HCT116 (cell line): ENCODE measurements around the gene CFHR2. TPM values are rescaled to one million over a fixed set of nuclear protein-coding genes. Genes with fewer than 3 reads are reported as not detected.

Experiments
- ATAC-seq: fragments of 200-7000 bp; cut with Tn5 transposase; 2 replicates; pipeline ENCODE4 v1.9.1; 2020; ENCODE audit warnings: mild to moderate bottlenecking, moderate library complexity
- BruUV-seq: library from RNA; stranded (reverse); fragments of 400-500 nt; replicated peaks from 2 replicates; lab custom pipeline; 2021; lab: Mats Ljungman, UMichigan
- CTCF ChIA-PET: fragments of 300-600 bp; sonication (Branson Sonifier 250); formaldehyde crosslinking; loops from one replicate; lab custom pipeline; 2021; ENCODE audit warnings: antibody characterized with exemption; lab: Charles Lee
- POLR2A ChIA-PET: fragments of 300-600, 350-600 bp; sonication (Branson Sonifier 250); formaldehyde crosslinking; loops from one replicate; lab custom pipeline; 2021; ENCODE audit warnings: antibody characterized with exemption; lab: Charles Lee
- RAD21 ChIA-PET, 2 experiments: fragments of 300-600 bp; sonication (Branson Sonifier 250); formaldehyde crosslinking; loops; one replicate each; lab custom pipeline; 2023; ENCODE audit warnings: low total read pairs in 2 of 2; ENCODE audit not compliant: uncharacterized antibody in 2 of 2, unreplicated experiment in 2 of 2, low non-redundant PET in 1 of 2; lab: Charles Lee
- DNase-seq: peaks from one replicate; pipeline ENCODE4 v3.0.0-alpha.2; 2010; ENCODE audit warnings: low read depth, low spot score
- H2AFZ ChIP-seq: fragments of 200-600 bp; shearing (Covaris generic), sonication (generic); 2 replicates; pipeline ENCODE4 v1.6.1; 2017; ENCODE audit warnings: low read depth, mixed run types, mixed read lengths, antibody characterized with exemption, low read length; ENCODE audit not compliant: poor library complexity, severe bottlenecking
- H3K27ac ChIP-seq: 2 replicates; pipeline ENCODE4 v1.5.1; 2012; ENCODE audit warnings: low read depth, low read length
- H3K27me3 ChIP-seq: fragments of 200-600 bp; sonication (generic); 2 replicates; pipeline ENCODE4 v1.6.1; 2016; ENCODE audit warnings: mixed run types, low read length, mixed read lengths; ENCODE audit not compliant: insufficient read depth
- H3K36me3 ChIP-seq, 2 experiments: fragments of 200-500 bp in 1 of 2; fragments of 200-600 bp in 1 of 2; sonication (Bioruptor generic) in 1 of 2; sonication (generic) in 1 of 2; 2 replicates each; pipeline versions ENCODE4 v1.5.1 to v1.6.1; 2014 to 2016; ENCODE audit warnings: low read length in 2 of 2, inconsistent platforms in 1 of 2, mixed read lengths in 1 of 2, mixed run types in 1 of 2; ENCODE audit not compliant: insufficient read depth in 2 of 2, control insufficient read depth in 1 of 2
- H3K4me1 ChIP-seq, 2 experiments: fragments of 200-600 bp in 1 of 2; sonication (generic) in 1 of 2; 2 replicates each; pipeline versions ENCODE4 v1.5.1 to v1.6.1; 2012 to 2017; ENCODE audit warnings: low read length in 2 of 2, inconsistent platforms in 1 of 2, mild to moderate bottlenecking in 1 of 2, mixed read lengths in 1 of 2, mixed run types in 1 of 2, moderate library complexity in 1 of 2; ENCODE audit not compliant: insufficient read depth in 2 of 2, control insufficient read depth in 1 of 2
- H3K4me2 ChIP-seq: fragments of 200-600 bp; sonication (generic); 2 replicates; pipeline ENCODE4 v1.6.1; 2017; ENCODE audit warnings: mixed run types, low read length, mixed read lengths
- H3K4me3 ChIP-seq, 2 experiments: fragments of 200-600 bp in 1 of 2; sonication (generic) in 1 of 2; replicated peaks in 1 of 2; 2 replicates each; pipeline ENCODE4 v1.5.1; 2011 to 2016; ENCODE audit warnings: low read length in 2 of 2, control low read depth in 1 of 2, low read depth in 1 of 2, mild to moderate bottlenecking in 1 of 2, mixed read lengths in 1 of 2, mixed run types in 1 of 2
- H3K79me2 ChIP-seq: fragments of 200-600 bp; sonication (generic); 2 replicates; pipeline ENCODE4 v1.6.1; 2017; ENCODE audit warnings: mild to moderate bottlenecking, mixed run types, low read length, moderate library complexity, mixed read lengths; ENCODE audit not compliant: insufficient read depth
- H3K9ac ChIP-seq: fragments of 200-600 bp; sonication (generic); 2 replicates; pipeline ENCODE4 v1.6.1; 2016; ENCODE audit warnings: low read length, mixed read lengths
- H3K9me2 ChIP-seq: fragments of 200-600 bp; sonication (generic), shearing (Covaris generic); 2 replicates; pipeline ENCODE4 v1.6.1; 2017; ENCODE audit warnings: mixed run types, mild to moderate bottlenecking, moderate library complexity; ENCODE audit not compliant: insufficient read depth
- H3K9me3 ChIP-seq, 2 experiments: fragments of 200-500 bp in 1 of 2; fragments of 200-600 bp in 1 of 2; sonication (Bioruptor generic) in 1 of 2; sonication (generic) in 1 of 2; 2 replicates each; pipeline ENCODE4 v1.6.1; 2014 to 2017; ENCODE audit warnings: low read length in 2 of 2, mixed read lengths in 2 of 2, inconsistent platforms in 1 of 2, low read depth in 1 of 2, mild to moderate bottlenecking in 1 of 2, mixed run types in 1 of 2, moderate library complexity in 1 of 2; ENCODE audit not compliant: control insufficient read depth in 1 of 2, insufficient read depth in 1 of 2
- H4K20me1 ChIP-seq: fragments of 200-600 bp; sonication (generic), shearing (Covaris generic); 2 replicates; pipeline ENCODE4 v1.6.1; 2017; ENCODE audit warnings: mixed run types, mild to moderate bottlenecking, moderate library complexity; ENCODE audit not compliant: insufficient read depth
- CBX3 ChIP-seq: IDR thresholded peaks from 2 replicates; pipeline ENCODE4 v1.6.1; 2012; ENCODE audit warnings: low read depth
- ELF1 ChIP-seq: IDR thresholded peaks from 2 replicates; pipeline ENCODE4 v1.6.1; 2012; ENCODE audit warnings: low read depth, borderline replicate concordance
- FOSL1 ChIP-seq: IDR thresholded peaks from 2 replicates; pipeline ENCODE4 v1.6.1; 2012; ENCODE audit warnings: low read depth
- POLR2AphosphoS5 ChIP-seq: IDR thresholded peaks from 2 replicates; pipeline ENCODE4 v1.6.1; 2011; ENCODE audit warnings: mild to moderate bottlenecking, low read depth, low read length, moderate library complexity
- YY1 ChIP-seq: IDR thresholded peaks from 2 replicates; pipeline ENCODE4 v1.6.1; 2011; ENCODE audit warnings: low read length, low read depth, moderate library complexity, mild to moderate bottlenecking; ENCODE audit not compliant: insufficient replicate concordance; ENCODE audit errors: extremely low read depth
- ZNF274 ChIP-seq: fragments of 200-500 bp; sonication (Bioruptor generic); IDR thresholded peaks from 2 replicates; pipeline ENCODE4 v1.6.1; 2014; ENCODE audit warnings: mild to moderate bottlenecking, low read depth, low read length, inconsistent platforms
- intact Hi-C: fragments of 100-400 bp; cut with micrococcal nuclease; formaldehyde crosslinking; loops from 2 replicates; pipeline ENCODE4 v1.10.0; 2022
- total RNA-seq: library from RNA; stranded (reverse); gene quantifications from one replicate; pipeline ENCODE4 v1.2.1, GENCODE V29; 2021; ENCODE audit not compliant: unreplicated experiment
- TF ChIP-seq, protein P1 (sequence below): IDR thresholded peaks from 2 replicates; pipeline ENCODE4 v1.6.1; 2012; ENCODE audit warnings: low read depth
- TF ChIP-seq, protein P2 (sequence below): IDR thresholded peaks from 2 replicates; pipeline ENCODE4 v1.6.1; 2011; ENCODE audit warnings: mild to moderate bottlenecking, low read length, moderate library complexity; ENCODE audit not compliant: insufficient replicate concordance; ENCODE audit errors: extremely low read depth

CFHR2 gene
- total RNA-seq, 1 experiment from 2014 or later: not detected

DNA sequence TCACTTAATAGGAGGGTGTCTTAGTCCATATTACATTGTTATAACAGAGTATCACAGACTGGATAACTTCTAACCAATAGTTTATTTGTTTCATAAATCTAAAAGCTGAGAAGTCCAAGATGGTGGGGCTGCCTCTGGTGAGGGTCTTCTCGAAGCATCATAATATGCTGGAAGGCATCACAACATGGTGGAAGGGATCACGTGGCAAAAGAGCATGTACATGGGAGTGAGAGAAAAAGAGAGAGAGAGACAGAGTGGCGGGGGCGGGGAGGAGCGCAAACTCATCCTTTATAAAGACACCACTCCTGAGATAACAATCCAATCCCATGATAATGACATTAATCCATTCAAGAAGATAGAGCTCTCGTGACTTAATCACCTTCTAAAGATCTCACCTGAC is 65.3 kb downstream of the CFHR2 start:
- DNase-seq (no peak), ATAC-seq (no peak)
- no peaks in the 10 kb centered on the region for H3K27me3 ChIP-seq
- no peaks in the 10 kb centered on the region for H3K79me2 ChIP-seq
- no peak overlapping the region for H3K4me2 ChIP-seq
- no peaks in the 10 kb centered on the region for H4K20me1 ChIP-seq
- RAD21 ChIA-PET: no interaction called here
- CTCF ChIA-PET: no interaction called here
- H3K9me3 ChIP-seq: peaks cover 0 to 3% of the 10 kb centered on the region in 2 experiments; a peak in 1 of 4 replicates
- no peaks in the 10 kb centered on the region for H3K4me1 ChIP-seq
- no TSS peak for BruUV-seq
- POLR2A ChIA-PET: no interaction called here
- no peak for TF ChIP-seq YY1
- TF ChIP-seq CBX3: no peak
- TF ChIP-seq FOSL1: no peak
- TF ChIP-seq POLR2AphosphoS5: no peak
- TF ChIP-seq, protein P1, sequence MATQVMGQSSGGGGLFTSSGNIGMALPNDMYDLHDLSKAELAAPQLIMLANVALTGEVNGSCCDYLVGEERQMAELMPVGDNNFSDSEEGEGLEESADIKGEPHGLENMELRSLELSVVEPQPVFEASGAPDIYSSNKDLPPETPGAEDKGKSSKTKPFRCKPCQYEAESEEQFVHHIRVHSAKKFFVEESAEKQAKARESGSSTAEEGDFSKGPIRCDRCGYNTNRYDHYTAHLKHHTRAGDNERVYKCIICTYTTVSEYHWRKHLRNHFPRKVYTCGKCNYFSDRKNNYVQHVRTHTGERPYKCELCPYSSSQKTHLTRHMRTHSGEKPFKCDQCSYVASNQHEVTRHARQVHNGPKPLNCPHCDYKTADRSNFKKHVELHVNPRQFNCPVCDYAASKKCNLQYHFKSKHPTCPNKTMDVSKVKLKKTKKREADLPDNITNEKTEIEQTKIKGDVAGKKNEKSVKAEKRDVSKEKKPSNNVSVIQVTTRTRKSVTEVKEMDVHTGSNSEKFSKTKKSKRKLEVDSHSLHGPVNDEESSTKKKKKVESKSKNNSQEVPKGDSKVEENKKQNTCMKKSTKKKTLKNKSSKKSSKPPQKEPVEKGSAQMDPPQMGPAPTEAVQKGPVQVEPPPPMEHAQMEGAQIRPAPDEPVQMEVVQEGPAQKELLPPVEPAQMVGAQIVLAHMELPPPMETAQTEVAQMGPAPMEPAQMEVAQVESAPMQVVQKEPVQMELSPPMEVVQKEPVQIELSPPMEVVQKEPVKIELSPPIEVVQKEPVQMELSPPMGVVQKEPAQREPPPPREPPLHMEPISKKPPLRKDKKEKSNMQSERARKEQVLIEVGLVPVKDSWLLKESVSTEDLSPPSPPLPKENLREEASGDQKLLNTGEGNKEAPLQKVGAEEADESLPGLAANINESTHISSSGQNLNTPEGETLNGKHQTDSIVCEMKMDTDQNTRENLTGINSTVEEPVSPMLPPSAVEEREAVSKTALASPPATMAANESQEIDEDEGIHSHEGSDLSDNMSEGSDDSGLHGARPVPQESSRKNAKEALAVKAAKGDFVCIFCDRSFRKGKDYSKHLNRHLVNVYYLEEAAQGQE: no peak
- no peak for TF ChIP-seq ELF1
- TF ChIP-seq, protein P2, sequence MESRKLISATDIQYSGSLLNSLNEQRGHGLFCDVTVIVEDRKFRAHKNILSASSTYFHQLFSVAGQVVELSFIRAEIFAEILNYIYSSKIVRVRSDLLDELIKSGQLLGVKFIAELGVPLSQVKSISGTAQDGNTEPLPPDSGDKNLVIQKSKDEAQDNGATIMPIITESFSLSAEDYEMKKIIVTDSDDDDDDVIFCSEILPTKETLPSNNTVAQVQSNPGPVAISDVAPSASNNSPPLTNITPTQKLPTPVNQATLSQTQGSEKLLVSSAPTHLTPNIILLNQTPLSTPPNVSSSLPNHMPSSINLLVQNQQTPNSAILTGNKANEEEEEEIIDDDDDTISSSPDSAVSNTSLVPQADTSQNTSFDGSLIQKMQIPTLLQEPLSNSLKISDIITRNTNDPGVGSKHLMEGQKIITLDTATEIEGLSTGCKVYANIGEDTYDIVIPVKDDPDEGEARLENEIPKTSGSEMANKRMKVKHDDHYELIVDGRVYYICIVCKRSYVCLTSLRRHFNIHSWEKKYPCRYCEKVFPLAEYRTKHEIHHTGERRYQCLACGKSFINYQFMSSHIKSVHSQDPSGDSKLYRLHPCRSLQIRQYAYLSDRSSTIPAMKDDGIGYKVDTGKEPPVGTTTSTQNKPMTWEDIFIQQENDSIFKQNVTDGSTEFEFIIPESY: no peak
- no peak for TF ChIP-seq ZNF274
- no peaks in the 10 kb centered on the region for H3K9me2 ChIP-seq
- H3K4me3 ChIP-seq: no peak overlapping the region
- H2AFZ ChIP-seq: no peak overlapping the region
- H3K36me3 ChIP-seq: no peaks in the 10 kb centered on the region
- no peak overlapping the region for H3K27ac ChIP-seq
- intact Hi-C loops: no loop called here
- no peak overlapping the region for H3K9ac ChIP-seq

Other genes with a start within 250 kb of the CFHR2 start
- gene CFHR3, start 168.9 kb upstream of the CFHR2 start, total RNA-seq: not detected
- gene CFHR1, start 124.0 kb upstream of the CFHR2 start, total RNA-seq: 0.34 TPM
- gene CFHR4, start 55.7 kb upstream of the CFHR2 start, total RNA-seq: not detected
- gene CFHR5, start 33.8 kb downstream of the CFHR2 start, total RNA-seq: not detected
- gene F13B, start 123.5 kb downstream of the CFHR2 start, total RNA-seq: not detected
- gene ASPM, start 202.9 kb downstream of the CFHR2 start, total RNA-seq: 29.9 TPM